Kidney (tissue), 14 donors: ENCODE results near the gene NPFFR1. TPM values are rescaled to one million over a fixed set of nuclear protein-coding genes. Genes with fewer than 3 reads are reported as not detected.

Experiments
- DNase-seq, 5 donors: peaks; one replicate each; pipeline ENCODE4 v3.0.0-alpha.2; 2013 to 2020
- FAIRE-seq: peaks from 2 replicates; lab custom pipeline; 2012; peaks lifted over from hg19 to GRCh38; lab: Jason Lieb, UNC
- H3K27ac ChIP-seq, 2 donors: one replicate each; pipeline ENCODE4 v1.7.0; 2013; ENCODE audit warnings: low read depth in 2 of 2, low read length in 2 of 2, inconsistent platforms in 1 of 2
- H3K27me3 ChIP-seq: one replicate; pipeline ENCODE4 v1.7.1; 2013; ENCODE audit warnings: low read length, inconsistent platforms; ENCODE audit not compliant: control insufficient read depth, insufficient read depth
- H3K36me3 ChIP-seq, 3 donors: one replicate each; pipeline versions ENCODE4 v1.7.0 to v1.7.1; 2013; ENCODE audit warnings: low read length in 3 of 3, control low read depth in 1 of 3, inconsistent platforms in 1 of 3; ENCODE audit not compliant: insufficient read depth in 3 of 3, control insufficient read depth in 2 of 3
- H3K4me1 ChIP-seq, 3 donors: one replicate each; pipeline versions ENCODE4 v1.7.0 to v1.7.1; 2013; ENCODE audit warnings: low read length in 3 of 3, inconsistent platforms in 1 of 3, low read depth in 1 of 3; ENCODE audit not compliant: control insufficient read depth in 2 of 3, insufficient read depth in 2 of 3
- H3K4me3 ChIP-seq, 3 donors: one replicate each; pipeline versions ENCODE4 v1.7.0 to v1.8.1; 2013; ENCODE audit warnings: low read length in 3 of 3, control low read depth in 1 of 3, inconsistent platforms in 1 of 3
- H3K9ac ChIP-seq, 3 donors: one replicate each; pipeline versions ENCODE4 v1.7.0 to v1.7.1; 2013; ENCODE audit warnings: low read length in 3 of 3, control low read depth in 1 of 3, inconsistent platforms in 1 of 3
- H3K9me3 ChIP-seq, 3 donors: one replicate each; pipeline versions ENCODE4 v1.7.0 to v1.7.1; 2013; ENCODE audit warnings: low read length in 3 of 3, control low read depth in 1 of 3, inconsistent platforms in 1 of 3; ENCODE audit not compliant: control insufficient read depth in 2 of 3, insufficient read depth in 1 of 3
- intact Hi-C: fragments of 100-400 bp; cut with DNase I; formaldehyde crosslinking; loops from one replicate; pipeline ENCODE4 v1.11.1; 2022
- polyA plus RNA-seq: library from polyadenylated mRNA; stranded (reverse); fragments of 350-450 nt; fragmentation: Illumina TruSeq; extraction: RNeasy Lipid Tissue Mini Kit (QIAGEN cat#74804); gene quantifications from one replicate; pipeline ENCODE4 v1.2.3, GENCODE V29; 2014; ENCODE audit warnings: low read depth, low replicate concordance; ENCODE audit not compliant: insufficient read depth
- total RNA-seq: library from RNA; stranded (reverse); fragmentation: NEBNext Ultra II Directional; extraction: Animal tissue kit (Norgen Biotek cat#: 25700); gene quantifications from one replicate; pipeline ENCODE4 v1.2.1, GENCODE V29; 2021
- TF ChIP-seq, protein P1 (sequence below): IDR thresholded peaks from 3 replicates; pipeline ENCODE4 v1.5.1; 2012; ENCODE audit warnings: mild to moderate bottlenecking, moderate library complexity, borderline replicate concordance; ENCODE audit not compliant: insufficient read depth; ENCODE audit errors: extremely low read depth
- donor health status: control.
- donor health status: control.
- donor health status: control.
- donor health status: control.
- donor health status: control.
- donor health status: DM: yes; HTN: yes; CAD: no.
- donor health status: Normal renal cell carcinoma (clear cell type).

The NPFFR1 gene
- total and polyA plus RNA-seq, 2 donors from 2014 or later: 0.09 TPM; not detected in 1

GRCh38 chr10:70303730-70304129, 19.9 kb upstream of the NPFFR1 start:
- no peak for DNase-seq
- Histone ChIP-seq H3K4me1 (no peaks in the 10 kb centered on the region), H3K4me3 (no peak overlapping the region), H3K36me3 (no peaks in the 10 kb centered on the region), H3K27me3 (no peaks in the 10 kb centered on the region), H3K9ac (no peak overlapping the region), H3K9me3 (no peaks in the 10 kb centered on the region), H3K27ac (no peak overlapping the region)
- TF ChIP-seq, protein P1, sequence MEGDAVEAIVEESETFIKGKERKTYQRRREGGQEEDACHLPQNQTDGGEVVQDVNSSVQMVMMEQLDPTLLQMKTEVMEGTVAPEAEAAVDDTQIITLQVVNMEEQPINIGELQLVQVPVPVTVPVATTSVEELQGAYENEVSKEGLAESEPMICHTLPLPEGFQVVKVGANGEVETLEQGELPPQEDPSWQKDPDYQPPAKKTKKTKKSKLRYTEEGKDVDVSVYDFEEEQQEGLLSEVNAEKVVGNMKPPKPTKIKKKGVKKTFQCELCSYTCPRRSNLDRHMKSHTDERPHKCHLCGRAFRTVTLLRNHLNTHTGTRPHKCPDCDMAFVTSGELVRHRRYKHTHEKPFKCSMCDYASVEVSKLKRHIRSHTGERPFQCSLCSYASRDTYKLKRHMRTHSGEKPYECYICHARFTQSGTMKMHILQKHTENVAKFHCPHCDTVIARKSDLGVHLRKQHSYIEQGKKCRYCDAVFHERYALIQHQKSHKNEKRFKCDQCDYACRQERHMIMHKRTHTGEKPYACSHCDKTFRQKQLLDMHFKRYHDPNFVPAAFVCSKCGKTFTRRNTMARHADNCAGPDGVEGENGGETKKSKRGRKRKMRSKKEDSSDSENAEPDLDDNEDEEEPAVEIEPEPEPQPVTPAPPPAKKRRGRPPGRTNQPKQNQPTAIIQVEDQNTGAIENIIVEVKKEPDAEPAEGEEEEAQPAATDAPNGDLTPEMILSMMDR: no peak
- intact Hi-C loops: no loop called here
- no peak for FAIRE-seq

- Histone ChIP-seq H3K4me3 (no peak overlapping the region), H3K4me1 (no peaks in the 10 kb centered on the region)
- no peak for DNase-seq
Observed at GRCh38 chr10:70302292-70302691, 18.5 kb upstream of the NPFFR1 start.

DNA sequence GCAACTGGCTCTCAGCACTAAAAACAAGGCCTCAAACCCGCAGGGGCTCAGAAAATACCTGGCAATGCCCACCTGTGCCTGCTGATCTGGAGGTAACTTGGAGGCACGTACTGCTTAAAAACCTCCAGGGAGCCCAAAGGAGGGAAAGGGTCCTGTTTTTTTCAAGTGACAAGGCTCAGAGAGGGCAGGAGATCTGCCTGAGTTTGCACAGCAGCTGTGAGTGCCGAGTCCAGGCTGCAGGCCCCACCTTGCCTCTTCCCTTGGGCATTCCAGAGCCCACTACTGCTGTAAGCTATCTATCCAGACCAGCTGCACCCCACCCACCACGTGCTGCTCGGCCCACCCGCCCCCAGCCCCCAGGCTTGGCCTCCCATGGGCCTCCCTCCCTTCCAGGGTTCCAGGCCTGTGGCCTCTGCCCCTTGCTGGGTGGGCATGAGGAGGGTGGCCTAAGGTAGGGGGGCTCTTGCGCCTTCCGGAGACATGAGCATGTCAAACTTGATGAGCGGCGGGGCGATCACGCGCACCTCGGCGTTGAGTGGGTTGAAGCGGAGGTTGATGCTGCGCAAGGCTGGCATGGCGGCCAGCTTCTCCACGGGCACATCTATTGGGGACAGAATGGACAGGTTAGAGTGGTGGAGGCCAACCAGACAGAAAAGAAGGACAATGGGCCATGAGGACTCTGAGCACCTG, 17.2 kb upstream of the NPFFR1 start:
- Histone ChIP-seq H3K9ac (no peak overlapping the region), H3K27ac (no peak overlapping the region), H3K9me3 (no peaks in the 10 kb centered on the region), H3K27me3 (no peaks in the 10 kb centered on the region), H3K4me3 (no peak overlapping the region), H3K36me3 (no peaks in the 10 kb centered on the region), H3K4me1 (no peaks in the 10 kb centered on the region)
- FAIRE-seq: no peak
- no peak for DNase-seq
- TF ChIP-seq, protein P1: no peak
- intact Hi-C loops: no loop called here

More at GRCh38 chr10:70302292-70302691, 18.5 kb upstream of the NPFFR1 start:
- Histone ChIP-seq H3K9me3 (no peaks in the 10 kb centered on the region), H3K27me3 (no peaks in the 10 kb centered on the region), H3K9ac (no peak overlapping the region), H3K27ac (no peak overlapping the region), H3K36me3 (no peaks in the 10 kb centered on the region)
- TF ChIP-seq, protein P1: no peak
- intact Hi-C loops: no loop called here
- FAIRE-seq: no peak
